Activated gamma-delta T cell treated with Interleukin-2 at 50 U/mL for 16 hours (primary cell): Measurements from ENCODE around the gene CD276.
"Not testable (repeated sequence)": the region's sequence is repeated elsewhere in the genome, so short reads cannot be mapped to it uniquely, and the experiment has no call there.

Experiments used
- DNase-seq: peaks from one replicate; pipeline ENCODE4 v3.0.0-alpha.2; 2020

Gene CD276

DNA sequence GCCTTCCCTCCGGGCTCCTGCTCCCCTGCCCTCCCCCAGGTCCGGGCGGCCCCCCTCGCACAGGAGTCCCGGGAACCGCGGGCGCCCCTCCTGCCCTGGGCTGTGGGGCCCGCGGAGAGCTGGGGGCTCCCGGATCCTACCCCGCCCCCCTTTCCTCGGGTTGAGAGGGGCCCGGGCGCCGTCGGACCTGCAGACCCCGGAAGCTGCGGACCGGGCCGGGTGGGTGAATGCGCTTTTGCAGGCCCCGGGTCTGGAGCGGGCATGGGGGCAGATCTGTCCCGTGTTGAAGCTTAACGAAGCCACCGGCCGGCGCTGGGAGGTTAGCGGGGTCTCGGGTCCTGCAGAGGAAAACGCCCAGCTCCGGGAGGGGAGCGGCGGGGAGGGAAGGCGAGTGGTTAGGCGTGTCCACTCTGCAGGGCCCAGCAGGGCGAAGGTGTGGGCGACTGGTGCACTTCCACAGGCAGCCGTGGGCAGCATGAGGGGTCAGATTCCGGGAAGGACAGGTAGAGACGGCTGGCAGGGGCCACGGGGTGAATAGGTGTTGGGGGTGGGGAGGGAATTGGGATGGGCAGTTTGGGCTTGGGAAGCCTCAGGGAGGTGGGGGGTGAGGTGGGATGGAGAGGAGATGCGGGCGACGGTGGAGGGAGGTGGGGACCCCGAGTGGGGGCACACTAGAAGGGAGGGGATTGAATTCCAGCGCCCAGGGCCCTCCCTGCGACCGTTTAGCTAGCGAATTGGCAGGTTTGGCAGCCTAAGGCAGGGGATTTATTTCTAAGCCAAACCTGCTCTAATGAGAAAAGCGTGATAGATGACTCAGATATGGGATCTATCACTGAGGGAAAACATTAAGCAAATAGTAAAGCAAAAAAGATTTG is 635 bp downstream of the CD276 start:
- DNase-seq: no peak

GRCh38 chr15:73685981-73686380 is 1.8 kb downstream of the CD276 start:
- DNase-seq: no peak

DNA sequence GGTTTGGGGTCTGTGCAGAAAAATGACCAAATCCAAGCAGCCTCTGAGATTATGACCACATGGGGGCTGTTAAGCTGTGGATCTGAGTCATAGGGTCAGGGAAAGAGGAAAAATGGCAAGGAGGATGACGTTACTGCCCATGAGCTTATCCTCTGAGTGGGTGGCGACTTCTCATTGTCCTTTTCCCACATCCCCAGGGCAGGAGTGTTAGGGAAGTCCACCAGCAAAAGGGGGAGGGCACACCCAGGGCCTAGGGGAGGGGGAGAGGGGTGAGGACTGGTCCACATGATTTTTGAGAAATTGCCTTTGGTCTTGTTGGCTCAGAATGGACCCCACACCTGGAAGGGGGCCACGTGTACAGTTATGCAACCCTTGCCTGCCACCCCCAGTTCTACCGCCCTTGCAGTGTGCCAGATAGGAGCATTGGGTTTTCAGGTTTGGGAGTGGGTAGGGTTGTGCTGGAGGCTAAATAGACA is 2.6 kb downstream of the CD276 start:
- no peak for DNase-seq

DNA sequence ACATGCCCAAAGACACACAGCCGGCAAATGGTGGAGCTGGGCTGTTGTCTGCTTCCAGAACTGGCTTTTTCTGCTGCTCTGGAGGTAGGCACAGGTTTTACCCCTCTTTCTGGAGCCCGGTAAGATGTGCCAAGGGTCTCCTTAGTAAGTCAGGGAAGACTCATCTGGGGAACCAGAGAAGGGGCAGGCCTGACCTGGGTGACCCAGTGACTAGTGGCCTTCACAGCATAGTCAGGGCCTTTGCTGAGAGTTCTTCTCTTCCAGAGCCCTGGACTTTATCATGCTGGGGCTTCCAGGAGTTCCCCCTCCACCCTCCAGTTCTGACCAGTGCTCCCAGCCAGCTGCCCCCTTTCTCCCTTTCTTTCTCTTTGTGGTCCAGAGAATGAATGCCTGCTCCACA is 3.2 kb downstream of the CD276 start:
- DNase-seq: no peak

GRCh38 chr15:73688455-73688854 is 4.3 kb downstream of the CD276 start:
- no peak for DNase-seq

DNA sequence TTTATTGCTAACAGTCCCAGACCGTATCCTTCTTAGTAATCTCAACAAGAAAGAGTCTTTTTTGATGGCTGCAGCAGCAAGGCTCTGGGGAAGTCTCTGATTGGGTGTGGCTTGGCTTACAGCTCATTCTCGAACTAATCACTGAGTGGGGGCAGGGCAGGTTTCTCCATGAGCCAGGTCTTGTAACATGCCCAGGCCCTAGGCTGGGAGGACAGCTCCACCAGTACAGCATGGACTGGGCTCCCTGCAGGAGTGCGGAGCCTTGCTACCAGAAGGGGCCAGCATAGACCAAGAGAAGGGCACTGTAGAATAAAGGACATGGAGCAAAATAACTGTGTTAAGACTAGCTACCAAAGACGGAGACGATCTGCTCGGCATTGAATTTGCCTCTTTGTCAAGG is 7.2 kb downstream of the CD276 start:
- no peak for DNase-seq

DNA sequence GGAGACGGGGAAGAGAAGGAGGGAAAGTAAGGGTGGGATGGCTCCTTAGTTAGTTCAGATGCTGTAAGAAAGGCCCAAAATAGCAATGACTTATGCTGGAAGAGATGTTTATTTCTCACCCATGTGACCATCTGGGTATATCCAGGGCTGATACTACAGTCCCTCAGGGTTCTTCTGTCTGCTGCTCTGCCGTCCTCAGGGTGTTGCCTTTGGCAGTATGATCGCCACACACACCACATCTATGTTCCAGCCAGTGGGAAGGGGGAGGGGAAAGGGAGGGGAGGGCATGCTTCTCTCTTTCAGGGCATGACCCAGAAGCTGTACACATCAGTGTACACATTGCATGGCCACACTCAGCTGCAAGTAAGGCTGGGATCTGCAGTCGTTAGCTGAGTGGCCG is 10.2 kb downstream of the CD276 start:
- DNase-seq: no peak

- DNase-seq: no peak
Measured at GRCh38 chr15:73695773-73696640, 11.8 kb downstream of the CD276 start.

DNA sequence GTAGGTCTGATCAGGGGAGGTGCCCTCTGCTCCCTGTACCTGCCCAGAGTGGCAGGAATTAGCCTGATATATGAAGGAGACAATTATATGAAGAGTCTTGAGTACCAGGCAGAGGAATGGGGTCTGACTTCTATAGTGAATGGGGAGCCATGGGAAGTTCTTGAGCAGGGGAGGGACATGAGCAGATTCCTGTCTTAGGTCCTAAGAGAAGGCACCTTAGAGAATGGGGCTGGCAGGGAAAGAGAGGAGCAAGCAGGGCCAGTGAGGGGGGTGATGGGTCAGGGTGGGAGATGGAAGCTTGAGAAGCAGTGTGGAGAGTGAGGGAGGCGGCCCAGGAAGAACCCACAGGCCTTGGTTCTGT is 12.4 kb downstream of the CD276 start:
- DNase-seq: no peak

DNA sequence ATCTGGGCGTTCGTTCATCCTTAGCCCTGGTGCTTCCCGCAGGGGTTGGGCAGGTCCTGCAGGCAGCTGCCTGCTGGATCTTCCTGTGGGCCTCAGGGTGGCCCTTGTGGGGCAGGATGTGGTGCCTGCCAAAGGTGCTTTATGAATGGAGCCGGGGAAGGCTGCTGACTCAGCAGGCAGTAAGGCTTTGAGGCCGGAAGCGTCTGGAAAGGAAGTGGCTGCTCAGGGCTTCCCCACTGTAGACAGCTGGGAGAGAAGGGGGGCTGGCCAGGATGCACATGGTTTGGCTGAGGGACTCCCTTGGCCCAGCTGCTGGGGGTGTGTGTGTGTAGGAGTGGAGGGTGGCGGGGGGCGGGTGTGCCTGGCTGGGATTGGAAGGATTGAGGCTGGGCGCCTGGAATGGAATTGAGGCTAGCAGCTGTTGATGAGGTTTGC is 12.9 kb downstream of the CD276 start:
- DNase-seq: peak; percentile 71

DNA sequence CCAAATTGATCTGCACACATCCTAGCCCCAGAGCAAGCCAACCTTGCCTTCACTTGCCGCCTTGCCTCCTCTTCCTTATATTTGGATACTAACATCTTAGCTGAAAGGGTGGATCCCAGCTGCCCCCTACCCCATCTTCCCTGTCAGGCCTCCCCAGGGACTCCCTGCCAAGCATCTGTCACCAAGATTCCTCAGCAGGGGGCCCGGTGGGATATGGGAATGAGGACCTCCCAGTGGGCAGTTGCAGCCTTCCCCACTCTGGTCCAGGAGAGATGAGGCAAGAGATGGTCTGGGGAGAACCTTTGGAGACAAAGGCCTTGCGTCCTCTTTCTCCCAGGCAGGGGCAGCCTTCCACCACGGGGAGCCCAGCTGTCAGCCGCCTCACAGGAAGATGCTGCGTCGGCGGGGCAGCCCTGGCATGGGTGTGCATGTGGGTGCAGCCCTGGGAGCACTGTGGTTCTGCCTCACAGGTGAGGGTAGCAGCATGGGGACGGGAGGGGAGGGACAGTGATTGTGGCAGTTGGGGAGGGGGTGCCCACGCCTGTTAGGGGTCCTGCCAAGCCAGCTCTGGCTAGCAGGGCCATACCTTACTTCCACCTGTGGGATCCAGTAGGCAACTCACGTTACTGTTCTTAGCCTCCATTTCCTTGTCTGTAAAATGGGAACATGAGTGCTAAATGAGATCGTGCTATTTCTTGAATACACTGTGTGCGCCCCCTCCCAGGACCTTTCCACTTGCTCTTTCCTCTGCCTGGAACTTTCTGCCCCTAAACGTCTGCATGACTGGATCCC is 15.3 kb downstream of the CD276 start:
- no peak for DNase-seq

GRCh38 chr15:73700041-73700842 is 16.1 kb downstream of the CD276 start:
- DNase-seq: peak; percentile 74

DNA sequence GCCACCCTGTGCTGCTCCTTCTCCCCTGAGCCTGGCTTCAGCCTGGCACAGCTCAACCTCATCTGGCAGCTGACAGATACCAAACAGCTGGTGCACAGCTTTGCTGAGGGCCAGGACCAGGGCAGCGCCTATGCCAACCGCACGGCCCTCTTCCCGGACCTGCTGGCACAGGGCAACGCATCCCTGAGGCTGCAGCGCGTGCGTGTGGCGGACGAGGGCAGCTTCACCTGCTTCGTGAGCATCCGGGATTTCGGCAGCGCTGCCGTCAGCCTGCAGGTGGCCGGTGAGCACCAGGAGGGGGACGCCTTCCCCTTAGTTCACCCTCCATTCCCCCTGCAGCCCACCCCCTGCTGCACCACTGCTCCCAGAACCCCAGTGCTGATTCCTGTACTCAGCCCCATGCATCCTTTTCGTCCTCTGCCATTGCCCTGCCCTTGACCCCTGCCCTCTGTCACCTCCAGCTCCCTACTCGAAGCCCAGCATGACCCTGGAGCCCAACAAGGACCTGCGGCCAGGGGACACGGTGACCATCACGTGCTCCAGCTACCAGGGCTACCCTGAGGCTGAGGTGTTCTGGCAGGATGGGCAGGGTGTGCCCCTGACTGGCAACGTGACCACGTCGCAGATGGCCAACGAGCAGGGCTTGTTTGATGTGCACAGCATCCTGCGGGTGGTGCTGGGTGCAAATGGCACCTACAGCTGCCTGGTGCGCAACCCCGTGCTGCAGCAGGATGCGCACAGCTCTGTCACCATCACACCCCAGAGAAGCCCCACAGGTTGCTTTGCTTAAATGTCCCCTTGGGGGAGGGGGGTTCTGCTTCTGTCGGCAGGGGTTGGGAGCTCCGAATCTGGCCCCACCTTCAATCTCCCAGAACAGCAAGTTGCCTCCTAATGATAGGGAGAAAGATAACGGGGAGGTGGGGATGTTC is 18.4 kb downstream of the CD276 start:
- not testable (repeated sequence) for DNase-seq

DNA sequence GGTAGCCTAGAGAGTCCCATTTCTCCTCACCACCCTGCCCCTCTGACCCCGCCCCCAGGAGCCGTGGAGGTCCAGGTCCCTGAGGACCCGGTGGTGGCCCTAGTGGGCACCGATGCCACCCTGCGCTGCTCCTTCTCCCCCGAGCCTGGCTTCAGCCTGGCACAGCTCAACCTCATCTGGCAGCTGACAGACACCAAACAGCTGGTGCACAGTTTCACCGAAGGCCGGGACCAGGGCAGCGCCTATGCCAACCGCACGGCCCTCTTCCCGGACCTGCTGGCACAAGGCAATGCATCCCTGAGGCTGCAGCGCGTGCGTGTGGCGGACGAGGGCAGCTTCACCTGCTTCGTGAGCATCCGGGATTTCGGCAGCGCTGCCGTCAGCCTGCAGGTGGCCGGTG is 19.4 kb downstream of the CD276 start:
- not testable (repeated sequence) for DNase-seq

DNA sequence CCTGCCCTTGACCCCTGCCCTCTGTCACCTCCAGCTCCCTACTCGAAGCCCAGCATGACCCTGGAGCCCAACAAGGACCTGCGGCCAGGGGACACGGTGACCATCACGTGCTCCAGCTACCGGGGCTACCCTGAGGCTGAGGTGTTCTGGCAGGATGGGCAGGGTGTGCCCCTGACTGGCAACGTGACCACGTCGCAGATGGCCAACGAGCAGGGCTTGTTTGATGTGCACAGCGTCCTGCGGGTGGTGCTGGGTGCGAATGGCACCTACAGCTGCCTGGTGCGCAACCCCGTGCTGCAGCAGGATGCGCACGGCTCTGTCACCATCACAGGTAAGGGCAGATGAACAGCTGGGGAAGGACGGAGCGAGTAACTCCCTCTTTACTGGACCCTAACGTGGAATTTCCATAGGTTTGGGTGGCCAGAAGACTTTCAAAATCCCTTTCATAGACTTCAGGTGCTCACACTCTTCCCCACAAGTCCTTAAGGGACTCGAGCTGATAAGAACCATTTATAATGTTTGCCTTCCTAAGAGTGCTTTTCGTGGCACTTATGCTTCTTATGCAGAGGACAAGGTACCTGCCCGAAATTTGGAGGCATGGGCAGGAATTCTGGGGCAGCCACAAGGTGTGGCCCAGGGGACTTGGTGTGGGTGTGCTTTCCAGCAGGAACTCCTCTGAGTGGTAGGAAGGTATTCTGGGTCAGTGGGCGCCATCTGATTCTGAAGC is 20.1 kb downstream of the CD276 start:
- DNase-seq: not testable (repeated sequence)

DNA sequence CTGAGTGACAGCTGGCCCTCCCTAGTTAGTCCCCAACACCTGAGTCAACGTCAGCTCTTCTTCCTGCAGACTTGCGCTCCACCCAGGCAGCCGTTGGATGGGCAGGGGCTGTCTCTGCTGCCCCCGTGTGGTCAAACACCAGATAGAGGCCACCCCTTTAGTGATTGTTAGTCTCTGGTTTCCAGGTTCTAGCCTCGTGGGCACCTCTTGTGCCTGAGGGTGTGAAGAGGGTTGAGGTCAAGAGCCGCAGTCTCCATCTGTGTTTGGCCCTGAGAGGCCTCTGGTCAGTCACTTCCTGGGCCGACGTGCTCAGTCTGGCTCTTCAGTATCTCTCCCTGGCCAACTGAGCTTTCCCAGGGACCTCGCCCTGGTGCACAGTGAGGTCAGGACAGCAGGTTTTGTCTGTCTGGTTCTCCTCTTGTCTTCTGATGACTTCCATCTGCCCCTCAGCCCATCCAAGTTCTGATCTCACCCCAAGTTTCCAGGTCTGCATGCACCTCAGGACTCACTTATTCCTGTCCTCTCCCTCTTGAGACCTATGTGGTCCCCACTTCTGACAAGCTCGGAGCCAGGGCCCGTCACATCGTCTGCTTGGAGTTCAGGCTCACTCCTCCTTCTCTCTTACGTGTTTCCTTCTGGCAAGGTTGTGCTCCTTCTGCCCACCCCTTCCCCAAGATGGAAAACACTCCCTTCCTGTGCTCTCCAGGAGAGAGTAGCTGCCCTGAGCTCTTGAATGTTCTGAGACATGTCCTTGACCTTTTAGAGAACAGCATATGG is 20.9 kb downstream of the CD276 start:
- DNase-seq: peak; percentile 51

DNA sequence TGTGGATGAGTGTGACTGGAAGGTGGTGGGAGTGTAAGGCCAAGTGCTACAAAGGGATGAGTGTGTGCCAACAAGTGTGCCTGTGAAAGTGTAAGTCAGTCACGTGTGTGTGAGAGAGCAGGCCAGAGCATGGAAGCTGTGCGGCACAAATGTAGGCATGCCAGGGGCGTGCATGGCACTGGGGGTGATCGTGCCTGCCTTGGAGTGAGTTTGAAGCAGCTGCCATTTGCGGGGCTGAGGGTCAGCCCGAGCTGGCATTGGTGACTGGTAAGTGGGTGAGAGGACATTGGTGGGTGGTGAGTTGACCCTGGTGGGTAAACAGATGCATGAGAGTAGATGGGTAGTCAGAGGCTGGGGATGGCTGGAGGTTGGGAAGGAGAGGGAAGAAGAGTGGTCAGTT is 24.5 kb downstream of the CD276 start:
- DNase-seq: no peak

- DNase-seq: no peak
Measured at GRCh38 chr15:73709241-73709640, 25.1 kb downstream of the CD276 start.

DNA sequence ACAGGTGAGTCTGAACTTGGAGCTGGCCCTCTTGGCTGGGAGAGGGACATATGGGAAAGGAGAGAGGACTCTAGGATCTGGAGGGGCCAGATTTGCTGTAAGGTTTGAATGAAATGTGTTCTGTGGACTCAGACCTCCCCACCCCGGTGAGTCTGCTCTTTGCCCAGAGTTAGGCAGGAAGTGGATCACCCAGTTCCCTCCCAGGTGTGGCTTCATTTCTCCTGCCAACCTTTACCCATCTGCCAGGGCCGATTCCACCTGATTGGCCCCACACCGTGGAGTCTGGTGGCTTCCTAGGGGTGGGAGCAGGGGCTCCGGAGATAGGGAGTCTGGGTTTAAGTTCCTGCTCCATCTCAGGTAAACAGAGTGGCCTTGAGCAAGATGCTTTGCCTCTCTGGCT is 25.5 kb downstream of the CD276 start:
- DNase-seq: no peak
